NCI-H446 treated with DMSO at 0.1 percent for 48 hours (cell line): Measurements from ENCODE around the gene NANS.
"Not testable (repeated sequence)": the region's sequence is repeated elsewhere in the genome, so short reads cannot be mapped to it uniquely, and the experiment has no call there.

ENCODE experiments used
- DNase-seq: peaks from one replicate; lab custom pipeline; 2025; lab: John Stamatoyannopoulos, UW

NANS gene

GRCh38 chr9:98080326-98080725 lies 23.8 kb downstream of the NANS start:
- no peak for DNase-seq

- DNase-seq = no peak
These were observed 24.2 kb downstream of the NANS start for GRCh38 chr9:98080780-98081179.

- DNase-seq = no peak
These were observed 25.1 kb downstream of the NANS start for GRCh38 chr9:98081477-98082219.

GRCh38 chr9:98083061-98083501 lies 26.5 kb downstream of the NANS start:
- DNase-seq = no peak

- DNase-seq = no peak
These were observed 27.1 kb downstream of the NANS start for GRCh38 chr9:98083566-98084183.

- no peak for DNase-seq
These were observed 27.9 kb downstream of the NANS start for GRCh38 chr9:98084396-98084795.

GRCh38 chr9:98085058-98085457 lies 28.5 kb downstream of the NANS start:
- no peak for DNase-seq

GRCh38 chr9:98085944-98086343 lies 29.4 kb downstream of the NANS start:
- DNase-seq = no peak

GRCh38 chr9:98086461-98086860 lies 29.9 kb downstream of the NANS start:
- no peak for DNase-seq

GRCh38 chr9:98087420-98088354 lies 31.2 kb downstream of the NANS start:
- DNase-seq = no peak

- DNase-seq = not testable (repeated sequence)
These were observed 34.1 kb downstream of the NANS start for GRCh38 chr9:98090674-98091073.

GRCh38 chr9:98091735-98092612 lies 35.4 kb downstream of the NANS start:
- DNase-seq = no peak

- DNase-seq = no peak
These were observed 36.0 kb downstream of the NANS start for GRCh38 chr9:98092613-98092931.

- DNase-seq = no peak
These were observed 37.8 kb downstream of the NANS start for GRCh38 chr9:98094316-98094715.

GRCh38 chr9:98094851-98095250 lies 38.3 kb downstream of the NANS start:
- DNase-seq = no peak

GRCh38 chr9:98095401-98095800 lies 38.9 kb downstream of the NANS start:
- no peak for DNase-seq

GRCh38 chr9:98096091-98096490 lies 39.6 kb downstream of the NANS start:
- no peak for DNase-seq

- DNase-seq = no peak
These were observed 41.3 kb downstream of the NANS start for GRCh38 chr9:98097836-98098235.

GRCh38 chr9:98099346-98099745 lies 42.8 kb downstream of the NANS start:
- DNase-seq = no peak

- DNase-seq = no peak
These were observed 43.4 kb downstream of the NANS start for GRCh38 chr9:98099898-98100297.

- no peak for DNase-seq
These were observed 43.9 kb downstream of the NANS start for GRCh38 chr9:98100456-98100855.

- no peak for DNase-seq
These were observed 44.9 kb downstream of the NANS start for GRCh38 chr9:98101416-98101815.
